Testis (tissue), 3 donors: Measurements from ENCODE around the gene ERBB4. TPM values are rescaled to one million over a fixed set of nuclear protein-coding genes. Genes with fewer than 3 reads are reported as not detected.

Source experiments
- DNase-seq: peaks from one replicate; pipeline ENCODE4 v3.0.0-alpha.2; 2019
- H3K27ac ChIP-seq, 2 donors: fragments of 200-600 bp; sonication (generic); one replicate each; pipeline ENCODE4 v1.5.1; 2019
- H3K27me3 ChIP-seq: fragments of 200-600 bp; sonication (generic); one replicate; pipeline ENCODE4 v1.5.1; 2019
- H3K36me3 ChIP-seq: fragments of 200-600 bp; sonication (generic); one replicate; pipeline ENCODE4 v1.5.1; 2017; ENCODE audit warnings: low read depth; ENCODE audit errors: missing control alignments
- H3K4me1 ChIP-seq: fragments of 200-600 bp; sonication (generic); one replicate; pipeline ENCODE4 v1.5.1; 2019
- H3K4me3 ChIP-seq, 2 donors: fragments of 200-600 bp; sonication (generic); one replicate each; pipeline ENCODE4 v1.5.1; 2017 to 2019
- H3K9me3 ChIP-seq: fragments of 200-600 bp; sonication (generic); one replicate; pipeline ENCODE4 v1.5.1; 2017
- POLR2A ChIP-seq: fragments of 450-650 bp; IDR thresholded peaks from one replicate; pipeline ENCODE4 v1.6.1; 2017; ENCODE audit warnings: antibody characterized with exemption, mild to moderate bottlenecking, moderate library complexity
- WGBS, 2 donors: methylation state at CpG; one replicate each; pipeline ENCODE4 v1.1.5; 2018; 5-methylcytosine and 5-hydroxymethylcytosine counted together
- intact Hi-C: fragments of 100-400 bp; cut with DNase I; formaldehyde crosslinking; loops from one replicate; pipeline ENCODE4 v1.15.1; 2023; ENCODE audit warnings: low total_unique reads
- polyA plus RNA-seq: library from polyadenylated mRNA; stranded (reverse); fragments of 350-450 nt; fragmentation: Illumina TruSeq; extraction: RNeasy Lipid Tissue Mini Kit (QIAGEN cat#74804); gene quantifications from one replicate; pipeline ENCODE4 v1.2.3, GENCODE V29; 2014; ENCODE audit warnings: low read depth, low replicate concordance; ENCODE audit not compliant: insufficient read depth
- total RNA-seq, 2 donors: library from RNA; depleted of rRNA; stranded (reverse); fragments of >200 nt; gene quantifications; one replicate each; pipeline ENCODE4 v1.2.3, GENCODE V29; 2016
- TF ChIP-seq, protein P1 (sequence below), 3 experiments: fragments of 450-650 bp in 2 of 3; fragments of 200-600 bp in 1 of 3; sonication (generic) in 1 of 3; IDR thresholded peaks; one replicate each; pipeline ENCODE4 v1.5.1; 2016 to 2019; ENCODE audit warnings: antibody characterized with exemption in 3 of 3, mild to moderate bottlenecking in 2 of 3, moderate library complexity in 1 of 3

The ERBB4 gene
- total and polyA plus RNA-seq, 3 donors from 2014 or later, result 6.1 to 62.7 (median 47.7) TPM

DNA sequence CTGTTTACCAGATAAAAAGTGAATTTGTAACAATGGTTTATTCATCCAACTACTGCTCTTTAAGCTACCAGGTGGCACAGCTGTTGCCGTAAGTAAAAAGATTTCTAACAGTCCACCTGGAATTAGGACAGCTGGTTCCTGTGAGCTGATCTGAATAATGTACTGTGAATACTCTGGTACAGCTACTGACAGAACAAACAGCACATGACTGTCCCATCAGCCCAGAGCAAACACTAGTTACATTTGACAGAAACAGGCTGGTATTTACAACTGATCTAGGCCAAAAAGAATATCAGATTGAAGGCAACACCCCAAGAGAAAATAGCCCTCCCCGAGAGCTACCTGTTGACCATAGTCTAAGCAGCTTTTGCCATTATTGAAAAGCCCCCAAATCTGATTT lies 1141.8 kb downstream of the ERBB4 start:
- Histone ChIP-seq H3K27me3 (no peaks in the 10 kb centered on the region), H3K27ac (no peak overlapping the region), H3K4me1 (no peaks in the 10 kb centered on the region), H3K4me3 (no peak overlapping the region), H3K36me3 (no peaks in the 10 kb centered on the region), H3K9me3 (no peaks in the 10 kb centered on the region)
- DNase-seq, result no peak
- intact Hi-C loops, result no loop called here
- WGBS, 2 donors, result 70 to 76% methylated on average over 2 of the region's 2 CpGs
- no peak for TF ChIP-seq POLR2A
- TF ChIP-seq, protein P1, sequence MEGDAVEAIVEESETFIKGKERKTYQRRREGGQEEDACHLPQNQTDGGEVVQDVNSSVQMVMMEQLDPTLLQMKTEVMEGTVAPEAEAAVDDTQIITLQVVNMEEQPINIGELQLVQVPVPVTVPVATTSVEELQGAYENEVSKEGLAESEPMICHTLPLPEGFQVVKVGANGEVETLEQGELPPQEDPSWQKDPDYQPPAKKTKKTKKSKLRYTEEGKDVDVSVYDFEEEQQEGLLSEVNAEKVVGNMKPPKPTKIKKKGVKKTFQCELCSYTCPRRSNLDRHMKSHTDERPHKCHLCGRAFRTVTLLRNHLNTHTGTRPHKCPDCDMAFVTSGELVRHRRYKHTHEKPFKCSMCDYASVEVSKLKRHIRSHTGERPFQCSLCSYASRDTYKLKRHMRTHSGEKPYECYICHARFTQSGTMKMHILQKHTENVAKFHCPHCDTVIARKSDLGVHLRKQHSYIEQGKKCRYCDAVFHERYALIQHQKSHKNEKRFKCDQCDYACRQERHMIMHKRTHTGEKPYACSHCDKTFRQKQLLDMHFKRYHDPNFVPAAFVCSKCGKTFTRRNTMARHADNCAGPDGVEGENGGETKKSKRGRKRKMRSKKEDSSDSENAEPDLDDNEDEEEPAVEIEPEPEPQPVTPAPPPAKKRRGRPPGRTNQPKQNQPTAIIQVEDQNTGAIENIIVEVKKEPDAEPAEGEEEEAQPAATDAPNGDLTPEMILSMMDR (IDR thresholded peaks at IDR 0.05), result no peak

DNA sequence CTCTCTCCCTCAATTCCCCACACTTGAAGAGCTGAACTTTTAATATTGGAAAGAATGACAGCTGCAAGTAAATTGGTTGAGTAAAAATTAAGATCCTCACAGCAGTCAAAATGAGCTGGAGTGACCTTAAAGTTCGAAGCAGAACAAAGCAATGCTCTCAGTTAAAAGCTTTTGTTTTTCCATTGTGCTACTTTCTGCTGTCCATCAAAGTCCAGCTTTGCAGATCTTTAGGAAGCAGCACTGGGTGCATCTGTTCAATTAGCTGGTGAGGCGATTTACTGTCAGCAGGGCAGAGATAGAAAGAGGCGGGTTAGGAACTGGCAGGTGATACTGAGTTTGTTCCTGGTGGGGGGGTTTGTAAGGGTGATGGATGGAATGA lies 1147.4 kb downstream of the ERBB4 start:
- intact Hi-C loops, result no loop called here
- H3K4me3 ChIP-seq, result no peak overlapping the region
- 54 to 58% methylated on average over 3 of the region's 3 CpGs for WGBS, 2 donors
- H3K27me3 ChIP-seq, result no peaks in the 10 kb centered on the region
- no peak for DNase-seq
- H3K36me3 ChIP-seq, result no peaks in the 10 kb centered on the region
- H3K4me1 ChIP-seq, result no peaks in the 10 kb centered on the region
- H3K27ac ChIP-seq, result no peak overlapping the region
- no peaks in the 10 kb centered on the region for H3K9me3 ChIP-seq
- TF ChIP-seq POLR2A, result no peak
- TF ChIP-seq, protein P1 (IDR thresholded peaks at IDR 0.05), result no peak

DNA sequence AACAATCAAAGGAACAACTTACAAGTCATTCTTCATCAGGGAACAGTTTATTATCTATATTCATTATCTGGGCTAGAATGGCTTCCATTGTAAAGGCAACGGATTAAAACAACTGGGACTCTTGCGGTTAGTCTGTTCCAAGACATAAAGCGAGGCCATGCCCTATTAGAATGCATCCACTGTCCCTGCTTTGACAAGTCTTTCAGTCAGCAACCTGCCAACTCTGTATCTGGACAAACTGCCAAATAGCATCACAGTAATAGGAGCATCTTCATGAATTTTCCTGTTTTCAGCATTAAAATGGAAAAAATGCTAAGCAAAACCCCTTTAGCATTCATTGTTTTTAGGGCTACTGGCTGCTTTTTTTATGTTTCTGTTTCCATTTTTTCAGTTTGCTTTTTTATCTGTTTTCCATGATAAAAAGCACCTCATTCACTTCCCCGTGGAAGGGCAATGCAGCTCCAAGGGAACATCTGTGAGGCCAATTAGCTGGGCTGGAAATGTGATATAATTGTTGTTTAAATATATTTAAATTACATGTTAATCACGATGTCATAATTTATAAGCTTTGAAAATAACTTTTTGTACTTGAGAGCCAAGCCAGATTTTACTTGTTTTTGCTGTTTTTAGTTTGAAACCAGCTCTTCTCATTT lies 1147.9 kb downstream of the ERBB4 start:
- Histone ChIP-seq H3K36me3 (no peaks in the 10 kb centered on the region), H3K4me1 (no peaks in the 10 kb centered on the region), H3K9me3 (no peaks in the 10 kb centered on the region), H3K4me3 (no peak overlapping the region), H3K27ac (no peak overlapping the region), H3K27me3 (no peaks in the 10 kb centered on the region)
- no peak for TF ChIP-seq POLR2A
- TF ChIP-seq, protein P1 (IDR thresholded peaks at IDR 0.05), result no peak
- no peak for DNase-seq
- 57 to 58% methylated on average over 5 of the region's 5 CpGs for WGBS, 2 donors
- intact Hi-C loops, result no loop called here

DNA sequence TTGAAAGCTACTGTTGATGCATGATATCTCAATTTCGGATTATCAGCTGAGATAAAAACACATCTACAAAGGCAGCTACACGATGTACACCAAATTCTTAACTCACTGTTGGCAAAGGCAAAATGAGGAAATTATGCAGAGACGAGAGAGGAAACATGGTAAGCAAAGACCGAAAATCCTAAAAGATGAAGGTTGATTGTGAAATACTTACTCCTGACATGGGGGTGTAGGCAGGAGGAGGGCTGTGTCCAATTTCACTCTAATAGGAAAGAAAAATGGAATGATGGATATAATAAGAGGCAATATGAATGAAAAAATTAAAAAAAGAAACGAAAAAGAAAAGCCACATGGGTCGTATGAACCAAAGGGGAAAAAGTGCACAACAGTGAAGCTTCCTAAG lies 1150.9 kb downstream of the ERBB4 start:
- DNase-seq, result no peak
- H3K9me3 ChIP-seq, result no peaks in the 10 kb centered on the region
- intact Hi-C loops, result no loop called here
- TF ChIP-seq POLR2A, result no peak
- TF ChIP-seq, protein P1 (IDR thresholded peaks at IDR 0.05), result no peak
- H3K27me3 ChIP-seq, result no peaks in the 10 kb centered on the region
- WGBS, 2 donors, result 85 to 89% methylated on average over 6 of the region's 6 CpGs
- H3K27ac ChIP-seq, result no peak overlapping the region
- no peak overlapping the region for H3K4me3 ChIP-seq
- H3K4me1 ChIP-seq, result no peaks in the 10 kb centered on the region
- no peaks in the 10 kb centered on the region for H3K36me3 ChIP-seq

DNA sequence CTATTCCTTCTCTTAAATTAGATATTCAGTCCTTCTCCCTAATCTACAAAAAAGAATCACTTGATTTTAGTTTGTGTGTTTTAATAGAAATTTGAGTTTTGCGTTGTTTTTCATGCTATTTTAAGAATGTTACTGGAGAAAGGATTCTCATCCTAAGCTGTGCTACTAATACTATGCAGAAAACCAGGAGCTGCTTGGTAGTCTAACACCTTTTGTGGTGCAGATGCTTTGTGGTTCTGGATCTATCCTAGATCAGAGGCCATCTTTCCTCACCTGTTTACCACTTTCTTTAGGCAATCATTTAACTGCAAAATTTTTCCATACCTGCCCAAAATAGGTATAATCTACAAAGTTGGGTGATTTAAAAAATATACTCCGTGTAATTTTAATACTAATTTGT lies 1158.6 kb downstream of the ERBB4 start:
- no peak for TF ChIP-seq POLR2A
- TF ChIP-seq, protein P1 (IDR thresholded peaks at IDR 0.05), result no peak
- Histone ChIP-seq H3K4me1 (no peaks in the 10 kb centered on the region), H3K27ac (no peak overlapping the region), H3K36me3 (no peaks in the 10 kb centered on the region), H3K9me3 (no peaks in the 10 kb centered on the region), H3K27me3 (no peaks in the 10 kb centered on the region), H3K4me3 (no peak overlapping the region)
- DNase-seq, result no peak
- intact Hi-C loops, result no loop called here
- 88 to 89% methylated on average over 2 of the region's 2 CpGs for WGBS, 2 donors
